Smooth muscle cell (in vitro differentiated cells): Measurements from ENCODE around the gene GIMAP1. TPM values are rescaled to one million over a fixed set of nuclear protein-coding genes. Genes with fewer than 3 reads are reported as not detected.

Experiments used
- DNase-seq: peaks from one replicate; lab custom pipeline; 2025; ENCODE audit not compliant: unreplicated experiment; lab: John Stamatoyannopoulos, UW
- H2AFZ ChIP-seq: fragments of 200-600 bp; sonication (generic); 2 replicates; pipeline ENCODE4 v1.6.0; 2016; ENCODE audit warnings: antibody characterized with exemption, low read depth, mild to moderate bottlenecking
- H3F3A ChIP-seq: fragments of 200-600 bp; sonication (generic); 2 replicates; pipeline ENCODE4 v1.6.0; 2017; ENCODE audit warnings: antibody characterized with exemption, low read depth
- H3K27ac ChIP-seq: fragments of 200-600 bp; sonication (generic); 2 replicates; pipeline ENCODE4 v1.5.1; 2016; ENCODE audit warnings: low read depth, mild to moderate bottlenecking
- H3K27me3 ChIP-seq: fragments of 200-600 bp; sonication (generic); 2 replicates; pipeline ENCODE4 v1.6.1; 2016; ENCODE audit warnings: low read depth, mild to moderate bottlenecking
- H3K36me3 ChIP-seq: fragments of 200-600 bp; sonication (generic); 2 replicates; pipeline ENCODE4 v1.5.1; 2016; ENCODE audit warnings: low read depth
- H3K4me1 ChIP-seq: fragments of 200-600 bp; sonication (generic); 2 replicates; pipeline ENCODE4 v1.5.1; 2016; ENCODE audit warnings: low read depth
- H3K4me2 ChIP-seq: fragments of 200-600 bp; sonication (generic); 2 replicates; pipeline ENCODE4 v1.6.0; 2016; ENCODE audit warnings: mild to moderate bottlenecking
- H3K4me3 ChIP-seq: fragments of 200-600 bp; sonication (generic); 2 replicates; pipeline ENCODE4 v1.5.1; 2016; ENCODE audit warnings: mild to moderate bottlenecking
- H3K79me2 ChIP-seq: fragments of 200-600 bp; sonication (generic); 2 replicates; pipeline ENCODE4 v1.6.0; 2016; ENCODE audit warnings: low read depth, mild to moderate bottlenecking
- H3K9ac ChIP-seq: fragments of 200-600 bp; sonication (generic); 2 replicates; pipeline ENCODE4 v1.6.0; 2016; ENCODE audit warnings: low read depth
- H3K9me3 ChIP-seq: fragments of 200-600 bp; sonication (generic); replicated peaks from 2 replicates; pipeline ENCODE4 v1.5.1; 2016; ENCODE audit warnings: low read depth
- H4K20me1 ChIP-seq: fragments of 200-600 bp; sonication (generic); 2 replicates; pipeline ENCODE4 v1.6.0; 2016; ENCODE audit warnings: low read depth
- CTCF ChIP-seq: fragments of 200-600 bp; sonication (generic); IDR thresholded peaks from 2 replicates; pipeline ENCODE4 v1.5.1; 2017; ENCODE audit warnings: borderline replicate concordance, mild to moderate bottlenecking, antibody characterized with exemption; ENCODE audit not compliant: insufficient read depth, poor library complexity, severe bottlenecking
- WGBS: methylation state at CpG from one replicate; pipeline ENCODE4 v1.1.7; 2016; ENCODE audit warnings: low lambda C conversion rate; 5-methylcytosine and 5-hydroxymethylcytosine counted together
- polyA plus RNA-seq: library from polyadenylated mRNA; unstranded; fragments of >200 nt; fragmentation: Nextera tagmentation; extraction: Ambion mirVana; gene quantifications from 2 replicates; pipeline ENCODE4 v1.2.1, GENCODE V29; 2016
- total RNA-seq: library from RNA; depleted of rRNA; stranded (reverse); fragments of >200 nt; gene quantifications from 2 replicates; pipeline ENCODE4 v1.2.3, GENCODE V29; 2014

The GIMAP1 gene
- total and polyA plus RNA-seq, 2 experiments from 2014 or later = not detected

GRCh38 chr7:150695654-150696053, 20.8 kb upstream of the GIMAP1 start:
- no peak for TF ChIP-seq CTCF
- WGBS = 73% methylated on average over 2 of the region's 2 CpGs

GRCh38 chr7:150703209-150703608, 13.2 kb upstream of the GIMAP1 start:
- WGBS = 73% methylated on average over 1 of the region's 1 CpG
- Histone ChIP-seq H3K79me2 (no peaks in the 10 kb centered on the region), H3K36me3 (no peaks in the 10 kb centered on the region), H3K4me1 (no peaks in the 10 kb centered on the region), H3K27ac (no peak overlapping the region), H3K4me3 (no peak overlapping the region), H3K4me2 (no peak overlapping the region), H3K9me3 (peaks cover 9% of the 10 kb centered on the region), H3K9ac (no peak overlapping the region), H3K27me3 (no peaks in the 10 kb centered on the region), H3F3A (no peaks in the 10 kb centered on the region), H2AFZ (no peak overlapping the region), H4K20me1 (no peaks in the 10 kb centered on the region)
- no peak for TF ChIP-seq CTCF
- DNase-seq = no peak

More at GRCh38 chr7:150695654-150696053, 20.8 kb upstream of the GIMAP1 start:
- H3K27me3 ChIP-seq = no peaks in the 10 kb centered on the region
- H3K36me3 ChIP-seq = no peaks in the 10 kb centered on the region
- no peak overlapping the region for H3K9ac ChIP-seq
- H3K4me3 ChIP-seq = no peak overlapping the region
- DNase-seq = no peak
- no peaks in the 10 kb centered on the region for H3K4me1 ChIP-seq
- H3K27ac ChIP-seq = no peak overlapping the region
- no peaks in the 10 kb centered on the region for H3K79me2 ChIP-seq
- H3F3A ChIP-seq = no peaks in the 10 kb centered on the region
- no peaks in the 10 kb centered on the region for H4K20me1 ChIP-seq
- H2AFZ ChIP-seq = no peak overlapping the region
- no peaks in the 10 kb centered on the region for H3K9me3 ChIP-seq
- no peak overlapping the region for H3K4me2 ChIP-seq

- Histone ChIP-seq H3K4me3 (no peak overlapping the region), H3K4me2 (no peak overlapping the region), H3K27me3 (no peaks in the 10 kb centered on the region), H2AFZ (no peak overlapping the region), H3K79me2 (no peaks in the 10 kb centered on the region), H3K36me3 (no peaks in the 10 kb centered on the region), H3K4me1 (no peaks in the 10 kb centered on the region), H4K20me1 (no peaks in the 10 kb centered on the region), H3K27ac (no peak overlapping the region), H3F3A (no peaks in the 10 kb centered on the region), H3K9me3 (no peaks in the 10 kb centered on the region), H3K9ac (no peak overlapping the region)
- 85% methylated on average over 4 of the region's 4 CpGs for WGBS
- TF ChIP-seq CTCF = no peak
- no peak for DNase-seq
Measured at GRCh38 chr7:150715293-150715692, 1.1 kb upstream of the GIMAP1 start.

GRCh38 chr7:150715738-150716137, 675 bp upstream of the GIMAP1 start:
- H3K36me3 ChIP-seq = no peaks in the 10 kb centered on the region
- no peaks in the 10 kb centered on the region for H3K27me3 ChIP-seq
- no peak for DNase-seq
- H3K4me3 ChIP-seq = no peak overlapping the region
- no peaks in the 10 kb centered on the region for H3K9me3 ChIP-seq
- H3K4me2 ChIP-seq = no peak overlapping the region
- H3K79me2 ChIP-seq = no peaks in the 10 kb centered on the region
- 44% methylated on average over 4 of the region's 4 CpGs for WGBS
- H3K9ac ChIP-seq = no peak overlapping the region
- TF ChIP-seq CTCF = no peak
- H3K4me1 ChIP-seq = no peaks in the 10 kb centered on the region
- H4K20me1 ChIP-seq = no peaks in the 10 kb centered on the region
- no peaks in the 10 kb centered on the region for H3F3A ChIP-seq
- H3K27ac ChIP-seq = no peak overlapping the region
- no peak overlapping the region for H2AFZ ChIP-seq
